ENCODE data around the gene PMPCA. TPM values are rescaled to one million over a fixed set of nuclear protein-coding genes. Genes with fewer than 3 reads are reported as not detected.

PMPCA gene
- total RNA-seq, 3 donors from 2014 or later (not counting 1 experiment from before 2014, with no cell fraction given), result 78.3 to 84.8 (median 79.3) TPM

DNA sequence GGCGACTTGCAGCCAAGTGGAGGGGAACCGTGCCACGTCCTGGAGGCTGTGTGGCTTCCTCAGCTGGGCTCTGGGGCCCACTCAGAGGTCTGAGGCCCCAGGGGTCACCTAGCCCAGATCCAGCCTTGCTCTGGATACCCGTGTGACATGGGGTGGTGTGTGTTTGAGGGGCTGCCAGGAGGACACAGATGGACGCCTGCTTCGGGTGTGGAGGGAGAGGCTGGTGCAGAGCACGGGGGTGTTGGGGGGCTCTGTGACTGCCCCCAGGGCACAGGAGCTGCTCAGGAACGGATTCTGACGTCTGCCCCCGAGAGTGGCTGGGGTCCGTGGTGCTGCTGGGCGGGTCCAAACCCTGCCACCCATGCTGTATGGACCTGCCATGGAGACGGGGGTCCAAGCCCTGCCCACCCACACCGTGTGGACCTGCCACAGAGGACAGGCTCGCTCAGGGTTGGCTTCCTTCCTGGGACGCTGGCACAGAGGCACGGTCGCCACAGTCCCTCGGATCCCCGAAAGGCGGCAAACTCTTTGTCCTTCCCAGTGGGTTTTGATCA, 18.7 kb downstream of the PMPCA start:
- Mint-ChIP-seq H3K4me3 (no peak overlapping the region), H3K27me3 (ENCODE audit: low read depth in 2 of 2) (no peaks in the 10 kb centered on the region), H3K9me3 (no peaks in the 10 kb centered on the region), H3K27ac (no peak overlapping the region), H3K36me3 (no peaks in the 10 kb centered on the region), H3K4me1 (no peaks in the 10 kb centered on the region)
- no peak overlapping the region for H3K27ac ChIP-seq (ENCODE audit: low read length)
- DNase-seq, result no peak
- intact Hi-C loops (cut with micrococcal nuclease), result no loop called here
- no peaks in the 10 kb centered on the region for H3K9me3 ChIP-seq (ENCODE audit: control insufficient read depth, insufficient read depth, low read length)
- TF ChIP-seq, protein P1, sequence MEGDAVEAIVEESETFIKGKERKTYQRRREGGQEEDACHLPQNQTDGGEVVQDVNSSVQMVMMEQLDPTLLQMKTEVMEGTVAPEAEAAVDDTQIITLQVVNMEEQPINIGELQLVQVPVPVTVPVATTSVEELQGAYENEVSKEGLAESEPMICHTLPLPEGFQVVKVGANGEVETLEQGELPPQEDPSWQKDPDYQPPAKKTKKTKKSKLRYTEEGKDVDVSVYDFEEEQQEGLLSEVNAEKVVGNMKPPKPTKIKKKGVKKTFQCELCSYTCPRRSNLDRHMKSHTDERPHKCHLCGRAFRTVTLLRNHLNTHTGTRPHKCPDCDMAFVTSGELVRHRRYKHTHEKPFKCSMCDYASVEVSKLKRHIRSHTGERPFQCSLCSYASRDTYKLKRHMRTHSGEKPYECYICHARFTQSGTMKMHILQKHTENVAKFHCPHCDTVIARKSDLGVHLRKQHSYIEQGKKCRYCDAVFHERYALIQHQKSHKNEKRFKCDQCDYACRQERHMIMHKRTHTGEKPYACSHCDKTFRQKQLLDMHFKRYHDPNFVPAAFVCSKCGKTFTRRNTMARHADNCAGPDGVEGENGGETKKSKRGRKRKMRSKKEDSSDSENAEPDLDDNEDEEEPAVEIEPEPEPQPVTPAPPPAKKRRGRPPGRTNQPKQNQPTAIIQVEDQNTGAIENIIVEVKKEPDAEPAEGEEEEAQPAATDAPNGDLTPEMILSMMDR (IDR thresholded peaks at IDR 0.05), result no peak
- H3K4me1 ChIP-seq (ENCODE audit: control insufficient read depth, insufficient read depth, low read length), result no peaks in the 10 kb centered on the region
- peaks cover 5% of the 10 kb centered on the region for H3K36me3 ChIP-seq (ENCODE audit: control insufficient read depth, insufficient read depth, low read length)
- no peaks in the 10 kb centered on the region for H3K27me3 ChIP-seq (ENCODE audit: control insufficient read depth, insufficient read depth, low read length)
- ATAC-seq, result no peak
- H3K4me3 ChIP-seq (ENCODE audit: low read length), result no peak overlapping the region
- 94% methylated on average over 21 of the region's 21 CpGs for WGBS (ENCODE audit: insufficient coverage)

DNA sequence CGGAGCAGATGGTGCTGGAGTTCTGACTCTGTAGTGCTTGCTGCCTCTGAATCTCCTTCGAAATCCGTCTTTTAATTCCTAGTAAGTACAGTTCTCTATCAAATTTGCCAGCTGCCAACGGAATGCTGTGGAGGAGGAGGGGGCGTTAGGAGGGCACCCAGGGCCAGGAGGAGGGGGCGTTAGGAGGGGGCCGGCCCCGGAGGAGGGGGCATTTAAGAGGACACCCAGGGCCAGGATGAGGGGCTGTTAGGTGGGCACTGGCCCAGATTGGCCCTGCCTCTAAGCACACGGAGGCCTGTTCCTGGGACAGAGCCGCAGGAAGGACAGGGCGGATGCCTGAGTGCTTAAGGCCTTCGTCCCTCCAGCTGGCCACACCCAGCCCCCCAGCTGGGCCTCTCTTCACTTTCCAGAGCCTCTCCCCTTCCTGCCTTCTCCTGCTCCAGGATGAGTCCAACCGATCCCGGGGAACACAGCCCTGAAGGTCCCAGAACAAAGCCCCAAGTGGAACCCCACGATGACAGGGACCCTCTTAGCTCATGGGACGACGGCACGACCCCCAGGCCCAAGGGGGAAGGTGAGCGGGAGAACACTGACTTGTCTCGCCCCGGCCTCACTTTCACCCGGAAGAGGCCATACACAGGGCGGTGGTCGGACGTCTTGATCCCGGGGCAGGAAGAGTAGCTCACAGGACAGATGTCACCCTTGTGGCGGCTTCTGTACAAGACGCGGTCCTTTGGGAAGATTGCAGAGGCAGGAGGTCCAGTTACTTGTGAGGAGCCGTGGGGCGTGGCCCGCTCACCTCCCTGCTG, 19.4 kb downstream of the PMPCA start:
- no peaks in the 10 kb centered on the region for H3K27me3 ChIP-seq (ENCODE audit: control insufficient read depth, insufficient read depth, low read length)
- peaks cover 5% of the 10 kb centered on the region for H3K36me3 ChIP-seq (ENCODE audit: control insufficient read depth, insufficient read depth, low read length)
- no peak overlapping the region for H3K4me3 ChIP-seq (ENCODE audit: low read length)
- H3K27me3 Mint-ChIP-seq (ENCODE audit: low read depth in 2 of 2), result no peaks in the 10 kb centered on the region
- DNase-seq (no peak), ATAC-seq (no peak)
- intact Hi-C loops (cut with micrococcal nuclease), result no loop called here
- no peaks in the 10 kb centered on the region for H3K36me3 Mint-ChIP-seq
- TF ChIP-seq, protein P1 (IDR thresholded peaks at IDR 0.05), result no peak
- H3K4me3 Mint-ChIP-seq, result no peak overlapping the region
- no peaks in the 10 kb centered on the region for H3K9me3 Mint-ChIP-seq
- WGBS (ENCODE audit: insufficient coverage), result 94% methylated on average over 32 of the region's 32 CpGs
- H3K4me1 Mint-ChIP-seq, result no peaks in the 10 kb centered on the region
- H3K9me3 ChIP-seq (ENCODE audit: control insufficient read depth, insufficient read depth, low read length), result no peaks in the 10 kb centered on the region
- H3K27ac ChIP-seq (ENCODE audit: low read length), result no peak overlapping the region
- no peak overlapping the region for H3K27ac Mint-ChIP-seq
- H3K4me1 ChIP-seq (ENCODE audit: control insufficient read depth, insufficient read depth, low read length), result no peaks in the 10 kb centered on the region

DNA sequence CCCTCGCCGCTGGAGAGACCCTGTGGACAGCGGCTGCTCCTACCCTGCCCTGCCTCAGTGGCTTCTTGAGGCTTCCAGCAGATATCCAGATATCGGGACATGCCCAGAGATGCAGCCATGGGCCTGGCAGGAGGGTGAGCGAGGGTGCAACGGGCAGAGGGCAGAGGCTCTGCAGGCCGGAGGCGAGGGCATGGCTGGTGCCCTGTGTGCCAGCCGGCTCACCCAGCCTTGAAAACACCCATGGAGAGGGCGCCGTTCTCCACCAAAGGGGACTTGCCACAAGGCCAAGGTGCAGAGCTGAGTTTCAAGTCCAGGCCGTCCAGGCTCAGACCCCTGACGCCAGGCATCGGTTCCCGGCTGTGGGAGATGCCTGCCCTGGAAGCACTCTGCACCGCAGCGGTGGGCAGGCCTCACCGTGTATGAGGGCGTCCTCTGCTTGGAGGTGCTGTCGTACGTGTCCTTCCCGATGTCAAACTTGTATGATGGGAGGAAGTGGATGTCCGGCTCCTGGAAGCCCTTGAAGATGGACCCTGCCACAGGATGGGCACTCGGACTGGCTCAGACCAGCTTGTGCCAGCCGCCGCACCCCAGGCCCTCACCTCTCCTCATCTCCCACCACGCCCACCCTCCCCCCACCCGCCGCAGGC, 20.3 kb downstream of the PMPCA start:
- no peak for ATAC-seq
- intact Hi-C loops (cut with micrococcal nuclease), result no loop called here

More for the DNA sequence above, 20.3 kb downstream of the PMPCA start:
- Mint-ChIP-seq H3K9me3 (no peaks in the 10 kb centered on the region), H3K4me1 (peaks cover 0 to under 1% of the 10 kb centered on the region in 2 donors), H3K27me3 (ENCODE audit: low read depth in 2 of 2) (no peaks in the 10 kb centered on the region), H3K36me3 (no peaks in the 10 kb centered on the region), H3K27ac (no peak overlapping the region), H3K4me3 (no peak overlapping the region)
- TF ChIP-seq, protein P1 (IDR thresholded peaks at IDR 0.05), result no peak
- H3K36me3 ChIP-seq (ENCODE audit: control insufficient read depth, insufficient read depth, low read length), result peaks cover 5% of the 10 kb centered on the region
- H3K27me3 ChIP-seq (ENCODE audit: control insufficient read depth, insufficient read depth, low read length), result no peaks in the 10 kb centered on the region
- 98% methylated on average over 26 of the region's 29 CpGs for WGBS (ENCODE audit: insufficient coverage)
- H3K27ac ChIP-seq (ENCODE audit: low read length), result no peak overlapping the region
- DNase-seq, result no peak
- H3K9me3 ChIP-seq (ENCODE audit: control insufficient read depth, insufficient read depth, low read length), result no peaks in the 10 kb centered on the region
- no peaks in the 10 kb centered on the region for H3K4me1 ChIP-seq (ENCODE audit: control insufficient read depth, insufficient read depth, low read length)
- H3K4me3 ChIP-seq (ENCODE audit: low read length), result no peak overlapping the region

Data from natural killer cell (primary cell).